ENCODE data around the gene STXBP6.

STXBP6 gene

DNA sequence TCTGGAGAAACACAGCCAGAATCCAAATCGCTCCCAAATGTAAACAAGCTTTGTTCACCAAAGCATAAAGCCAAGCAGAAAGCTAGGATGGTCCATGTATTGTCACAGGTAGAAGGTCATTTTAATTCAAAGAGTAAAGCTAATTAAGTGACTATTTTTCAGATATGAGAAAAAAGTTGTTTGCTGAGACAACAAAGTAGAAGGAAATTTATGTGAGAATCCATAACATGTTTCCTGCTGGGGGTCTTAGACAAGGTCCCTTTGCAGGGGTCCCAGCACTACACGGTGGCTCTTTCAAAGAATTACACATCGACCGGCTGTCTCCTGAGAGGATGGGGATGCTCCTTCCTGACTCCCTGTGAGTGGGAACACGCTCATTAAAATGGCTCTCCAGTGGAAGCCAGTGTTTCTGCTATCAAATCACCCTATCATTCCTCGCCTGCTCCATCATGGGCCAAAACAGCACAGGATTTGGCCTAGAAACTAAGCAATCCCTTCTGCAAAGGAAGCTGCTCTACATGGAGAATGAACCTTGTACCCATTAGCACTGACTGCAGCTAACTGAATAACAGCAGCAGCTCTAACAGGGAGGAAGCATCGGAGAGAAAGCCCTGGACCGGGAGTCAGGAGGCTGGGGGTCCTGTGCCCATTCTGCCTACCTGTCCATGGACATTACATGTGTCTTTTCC, 175.3 kb downstream of the STXBP6 start:
- ChIA-PET CTCF (no interaction called here), POLR2A (no interaction called here)
- WGBS (ENCODE audit: insufficient coverage): 94% methylated on average over 8 of the region's 8 CpGs
- Histone ChIP-seq H3K9me3 (ENCODE audit: control extremely low read depth in 1 of 5, control insufficient read depth in 4 of 5, insufficient read depth in 2 of 5, low read depth in 1 of 5, low read length in 4 of 5) (no peaks in the 10 kb centered on the region), H3K27me3 (replicated peaks in 2 of 5; ENCODE audit: control insufficient read depth in 4 of 5, insufficient read depth in 5 of 5, low read length in 4 of 5) (no peaks in the 10 kb centered on the region), H3K27ac (ENCODE audit: insufficient read depth in 1 of 2, low read depth in 1 of 2, low read length in 2 of 2, poor library complexity in 1 of 2, severe bottlenecking in 2 of 2) (no peak overlapping the region), H3K4me3 (ENCODE audit: control insufficient read depth in 1 of 7, extremely low read depth in 1 of 7, insufficient read depth in 4 of 7, low read depth in 2 of 7, low read length in 6 of 7) (no peak overlapping the region), H3K4me1 (ENCODE audit: control extremely low read depth in 1 of 4, control insufficient read depth in 4 of 4, insufficient read depth in 4 of 4, low read length in 3 of 4) (peaks cover 9 to 21% (median 17%) of the 10 kb centered on the region in 4 experiments), H3K36me3 (ENCODE audit: control insufficient read depth in 4 of 4, insufficient read depth in 4 of 4, low read length in 3 of 4) (no peaks in the 10 kb centered on the region)
- no peak for DNase-seq

DNA sequence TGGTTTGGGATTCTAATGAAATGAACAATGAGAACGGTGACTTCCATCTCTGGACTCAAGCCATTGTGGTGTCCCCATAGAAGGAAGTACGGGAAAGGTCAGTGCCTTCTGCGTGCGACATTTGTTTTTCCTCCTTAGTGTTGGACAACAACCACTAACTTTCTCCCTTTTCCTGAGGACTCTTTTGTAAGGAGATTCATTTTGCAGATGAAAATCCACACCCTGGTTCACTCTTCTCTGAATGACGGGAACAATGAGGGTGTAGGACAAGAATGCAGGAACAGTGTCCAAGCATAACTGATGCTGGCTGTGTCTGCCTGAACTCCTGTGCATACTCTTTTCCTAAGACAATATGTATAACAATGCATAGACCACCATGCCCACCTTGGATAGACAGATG, 176.4 kb downstream of the STXBP6 start:
- POLR2A ChIA-PET: no interaction called here
- Histone ChIP-seq H3K36me3 (ENCODE audit: control insufficient read depth in 4 of 4, insufficient read depth in 4 of 4, low read length in 3 of 4) (no peaks in the 10 kb centered on the region), H3K4me3 (ENCODE audit: control insufficient read depth in 1 of 7, extremely low read depth in 1 of 7, insufficient read depth in 4 of 7, low read depth in 2 of 7, low read length in 6 of 7) (no peak overlapping the region), H3K27ac (ENCODE audit: insufficient read depth in 1 of 2, low read depth in 1 of 2, low read length in 2 of 2, poor library complexity in 1 of 2, severe bottlenecking in 2 of 2) (no peak overlapping the region), H3K27me3 (replicated peaks in 2 of 5; ENCODE audit: control insufficient read depth in 4 of 5, insufficient read depth in 5 of 5, low read length in 4 of 5) (no peaks in the 10 kb centered on the region), H3K4me1 (ENCODE audit: control extremely low read depth in 1 of 4, control insufficient read depth in 4 of 4, insufficient read depth in 4 of 4, low read length in 3 of 4) (peaks cover 9 to 21% (median 17%) of the 10 kb centered on the region in 4 experiments), H3K9me3 (ENCODE audit: control extremely low read depth in 1 of 5, control insufficient read depth in 4 of 5, insufficient read depth in 2 of 5, low read depth in 1 of 5, low read length in 4 of 5) (no peaks in the 10 kb centered on the region)
- CTCF ChIA-PET: no interaction called here
- WGBS (ENCODE audit: insufficient coverage): 92% methylated on average over 4 of the region's 5 CpGs
- no peak for DNase-seq

GRCh38 chr14:24870949-24871701, 178.8 kb downstream of the STXBP6 start:
- POLR2A ChIA-PET: no interaction called here
- no peak overlapping the region for H3K4me3 ChIP-seq (ENCODE audit: control insufficient read depth in 1 of 7, extremely low read depth in 1 of 7, insufficient read depth in 4 of 7, low read depth in 2 of 7, low read length in 6 of 7)
- no peak overlapping the region for H3K27ac ChIP-seq (ENCODE audit: insufficient read depth in 1 of 2, low read depth in 1 of 2, low read length in 2 of 2, poor library complexity in 1 of 2, severe bottlenecking in 2 of 2)
- no peaks in the 10 kb centered on the region for H3K36me3 ChIP-seq (ENCODE audit: control insufficient read depth in 4 of 4, insufficient read depth in 4 of 4, low read length in 3 of 4)
- H3K9me3 ChIP-seq (ENCODE audit: control extremely low read depth in 1 of 5, control insufficient read depth in 4 of 5, insufficient read depth in 2 of 5, low read depth in 1 of 5, low read length in 4 of 5): no peaks in the 10 kb centered on the region
- no peak for DNase-seq
- CTCF ChIA-PET: interaction anchor here (0.5 kb wide), 1 partner anchor 264 kb away, joined by 3 read pairs; no protein-coding TSS in a partner anchor
- H3K4me1 ChIP-seq (ENCODE audit: control extremely low read depth in 1 of 4, control insufficient read depth in 4 of 4, insufficient read depth in 4 of 4, low read length in 3 of 4): peaks cover 1 to 8% (median 5%) of the 10 kb centered on the region in 4 experiments
- 95% methylated on average over 2 of the region's 4 CpGs for WGBS (ENCODE audit: insufficient coverage)
- no peaks in the 10 kb centered on the region for H3K27me3 ChIP-seq (replicated peaks in 2 of 5; ENCODE audit: control insufficient read depth in 4 of 5, insufficient read depth in 5 of 5, low read length in 4 of 5)

DNA sequence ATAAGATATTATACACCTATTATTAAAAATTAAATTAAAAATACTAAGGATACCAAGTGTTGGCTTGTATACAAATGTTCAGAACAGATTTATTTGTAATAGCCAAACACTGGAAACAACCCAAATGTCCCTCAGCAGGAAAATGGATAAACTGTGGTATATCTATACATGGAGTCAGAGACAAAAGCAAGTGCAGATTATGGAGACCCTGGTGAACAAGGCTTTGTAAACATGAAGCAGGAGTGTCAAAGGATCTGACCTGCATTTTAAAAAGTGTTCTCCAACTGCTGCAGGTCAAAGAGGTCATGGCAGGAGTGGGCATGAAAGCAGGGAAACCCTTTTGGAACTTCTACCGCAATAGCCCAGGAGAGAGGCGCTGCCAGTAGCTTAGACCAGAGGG, 181.6 kb downstream of the STXBP6 start:
- H3K4me3 ChIP-seq (ENCODE audit: control insufficient read depth in 1 of 7, extremely low read depth in 1 of 7, insufficient read depth in 4 of 7, low read depth in 2 of 7, low read length in 6 of 7): no peak overlapping the region
- no peak for DNase-seq
- H3K4me1 ChIP-seq (ENCODE audit: control extremely low read depth in 1 of 4, control insufficient read depth in 4 of 4, insufficient read depth in 4 of 4, low read length in 3 of 4): peaks cover 0 to 9% (median 6%) of the 10 kb centered on the region in 4 experiments
- H3K36me3 ChIP-seq (ENCODE audit: control insufficient read depth in 4 of 4, insufficient read depth in 4 of 4, low read length in 3 of 4): no peaks in the 10 kb centered on the region
- WGBS (ENCODE audit: insufficient coverage): 100% methylated on average over 2 of the region's 2 CpGs
- H3K27ac ChIP-seq (ENCODE audit: insufficient read depth in 1 of 2, low read depth in 1 of 2, low read length in 2 of 2, poor library complexity in 1 of 2, severe bottlenecking in 2 of 2): no peak overlapping the region
- ChIA-PET POLR2A (no interaction called here), CTCF (no interaction called here)
- H3K9me3 ChIP-seq (ENCODE audit: control extremely low read depth in 1 of 5, control insufficient read depth in 4 of 5, insufficient read depth in 2 of 5, low read depth in 1 of 5, low read length in 4 of 5): no peaks in the 10 kb centered on the region
- no peaks in the 10 kb centered on the region for H3K27me3 ChIP-seq (replicated peaks in 2 of 5; ENCODE audit: control insufficient read depth in 4 of 5, insufficient read depth in 5 of 5, low read length in 4 of 5)

- ChIA-PET CTCF (no interaction called here), POLR2A (no interaction called here)
- Histone ChIP-seq H3K27ac (ENCODE audit: insufficient read depth in 1 of 2, low read depth in 1 of 2, low read length in 2 of 2, poor library complexity in 1 of 2, severe bottlenecking in 2 of 2) (no peak overlapping the region), H3K27me3 (replicated peaks in 2 of 5; ENCODE audit: control insufficient read depth in 4 of 5, insufficient read depth in 5 of 5, low read length in 4 of 5) (no peaks in the 10 kb centered on the region), H3K4me1 (ENCODE audit: control extremely low read depth in 1 of 4, control insufficient read depth in 4 of 4, insufficient read depth in 4 of 4, low read length in 3 of 4) (peaks cover 0 to 14% (median 9%) of the 10 kb centered on the region in 4 experiments), H3K36me3 (ENCODE audit: control insufficient read depth in 4 of 4, insufficient read depth in 4 of 4, low read length in 3 of 4) (no peaks in the 10 kb centered on the region), H3K4me3 (ENCODE audit: control insufficient read depth in 1 of 7, extremely low read depth in 1 of 7, insufficient read depth in 4 of 7, low read depth in 2 of 7, low read length in 6 of 7) (no peak overlapping the region), H3K9me3 (ENCODE audit: control extremely low read depth in 1 of 5, control insufficient read depth in 4 of 5, insufficient read depth in 2 of 5, low read depth in 1 of 5, low read length in 4 of 5) (no peaks in the 10 kb centered on the region)
- DNase-seq: no peak
- WGBS (ENCODE audit: insufficient coverage): no CpG with 5 or more reads among the region's 1 CpG
Observed at GRCh38 chr14:24866067-24866639, 183.8 kb downstream of the STXBP6 start.

- CTCF ChIA-PET: no interaction called here
- 53% methylated on average over 3 of the region's 7 CpGs for WGBS (ENCODE audit: insufficient coverage)
- no peaks in the 10 kb centered on the region for H3K27me3 ChIP-seq (replicated peaks in 2 of 5; ENCODE audit: control insufficient read depth in 4 of 5, insufficient read depth in 5 of 5, low read length in 4 of 5)
- H3K27ac ChIP-seq (ENCODE audit: insufficient read depth in 1 of 2, low read depth in 1 of 2, low read length in 2 of 2, poor library complexity in 1 of 2, severe bottlenecking in 2 of 2): no peak overlapping the region
- POLR2A ChIA-PET: no interaction called here
- H3K9me3 ChIP-seq (ENCODE audit: control extremely low read depth in 1 of 5, control insufficient read depth in 4 of 5, insufficient read depth in 2 of 5, low read depth in 1 of 5, low read length in 4 of 5): no peaks in the 10 kb centered on the region
- DNase-seq: peak in 2 of 3 donors; percentile 30 to 56
- H3K4me1 ChIP-seq (ENCODE audit: control extremely low read depth in 1 of 4, control insufficient read depth in 4 of 4, insufficient read depth in 4 of 4, low read length in 3 of 4): peaks cover 0 to 17% (median 10%) of the 10 kb centered on the region in 4 experiments
- H3K4me3 ChIP-seq (ENCODE audit: control insufficient read depth in 1 of 7, extremely low read depth in 1 of 7, insufficient read depth in 4 of 7, low read depth in 2 of 7, low read length in 6 of 7): no peak overlapping the region
- H3K36me3 ChIP-seq (ENCODE audit: control insufficient read depth in 4 of 4, insufficient read depth in 4 of 4, low read length in 3 of 4): no peaks in the 10 kb centered on the region
Observed at GRCh38 chr14:24863968-24864684, 185.8 kb downstream of the STXBP6 start.
